Measurements from ENCODE around the gene SLC39A3.

SLC39A3 gene

GRCh38 chr19:2769218-2769617, 29.4 kb upstream of the SLC39A3 start:
- no peak for DNase-seq (ENCODE audit: extremely low read depth in 1 of 2, low read depth in 1 of 2)

GRCh38 chr19:2768365-2769132, 28.7 kb upstream of the SLC39A3 start:
- no peak for DNase-seq (ENCODE audit: extremely low read depth in 1 of 2, low read depth in 1 of 2)

- DNase-seq (ENCODE audit: extremely low read depth in 1 of 2, low read depth in 1 of 2), result no peak
Observed at GRCh38 chr19:2767688-2768087, 27.9 kb upstream of the SLC39A3 start.

GRCh38 chr19:2766594-2767372, 27.0 kb upstream of the SLC39A3 start:
- DNase-seq (ENCODE audit: extremely low read depth in 1 of 2, low read depth in 1 of 2), result no peak

GRCh38 chr19:2765376-2765775, 25.6 kb upstream of the SLC39A3 start:
- no peak for DNase-seq (ENCODE audit: extremely low read depth in 1 of 2, low read depth in 1 of 2)

GRCh38 chr19:2764945-2765344, 25.1 kb upstream of the SLC39A3 start:
- no peak for DNase-seq (ENCODE audit: extremely low read depth in 1 of 2, low read depth in 1 of 2)

GRCh38 chr19:2763687-2764086, 23.9 kb upstream of the SLC39A3 start:
- no peak for DNase-seq (ENCODE audit: extremely low read depth in 1 of 2, low read depth in 1 of 2)

- DNase-seq (ENCODE audit: extremely low read depth in 1 of 2, low read depth in 1 of 2), result no peak
Observed at GRCh38 chr19:2762783-2763496, 23.1 kb upstream of the SLC39A3 start.

- no peak for DNase-seq (ENCODE audit: extremely low read depth in 1 of 2, low read depth in 1 of 2)
Observed at GRCh38 chr19:2761876-2762782, 22.3 kb upstream of the SLC39A3 start.

- DNase-seq (ENCODE audit: extremely low read depth in 1 of 2, low read depth in 1 of 2), result no peak
Observed at GRCh38 chr19:2761309-2761677, 21.5 kb upstream of the SLC39A3 start.

- DNase-seq (ENCODE audit: extremely low read depth in 1 of 2, low read depth in 1 of 2), result no peak
Observed at GRCh38 chr19:2759965-2760364, 20.1 kb upstream of the SLC39A3 start.

- DNase-seq (ENCODE audit: extremely low read depth in 1 of 2, low read depth in 1 of 2), result no peak
Observed at GRCh38 chr19:2759362-2759761, 19.5 kb upstream of the SLC39A3 start.

GRCh38 chr19:2758601-2759313, 18.9 kb upstream of the SLC39A3 start:
- no peak for DNase-seq (ENCODE audit: extremely low read depth in 1 of 2, low read depth in 1 of 2)

- no peak for DNase-seq (ENCODE audit: extremely low read depth in 1 of 2, low read depth in 1 of 2)
Observed at GRCh38 chr19:2756921-2757881, 17.4 kb upstream of the SLC39A3 start.

GRCh38 chr19:2756477-2756876, 16.7 kb upstream of the SLC39A3 start:
- DNase-seq (ENCODE audit: extremely low read depth in 1 of 2, low read depth in 1 of 2), result no peak

- no peak for DNase-seq (ENCODE audit: extremely low read depth in 1 of 2, low read depth in 1 of 2)
Observed at GRCh38 chr19:2755811-2756210, 16.0 kb upstream of the SLC39A3 start.

- no peak for DNase-seq (ENCODE audit: extremely low read depth in 1 of 2, low read depth in 1 of 2)
Observed at GRCh38 chr19:2755448-2755705, 15.6 kb upstream of the SLC39A3 start.

- DNase-seq (ENCODE audit: extremely low read depth in 1 of 2, low read depth in 1 of 2), result no peak
Observed at GRCh38 chr19:2754659-2755447, 15.0 kb upstream of the SLC39A3 start.

Measured in stimulated activated CD8-positive, alpha-beta memory T cell treated with anti-CD3 and anti-CD28 coated beads, Interleukin-7, amount 100 ng/mL, for 48 hours (primary cell).